Measurements from ENCODE around the gene LSM4. TPM values are rescaled to one million over a fixed set of nuclear protein-coding genes. Genes with fewer than 3 reads are reported as not detected.
A peak's percentile ranks its signal among the peaks of the same experiment; 100 is the strongest.

Gene LSM4
- total and polyA plus RNA-seq, 8 donors: 16.5 to 67.9 (median 35.3) TPM

DNA sequence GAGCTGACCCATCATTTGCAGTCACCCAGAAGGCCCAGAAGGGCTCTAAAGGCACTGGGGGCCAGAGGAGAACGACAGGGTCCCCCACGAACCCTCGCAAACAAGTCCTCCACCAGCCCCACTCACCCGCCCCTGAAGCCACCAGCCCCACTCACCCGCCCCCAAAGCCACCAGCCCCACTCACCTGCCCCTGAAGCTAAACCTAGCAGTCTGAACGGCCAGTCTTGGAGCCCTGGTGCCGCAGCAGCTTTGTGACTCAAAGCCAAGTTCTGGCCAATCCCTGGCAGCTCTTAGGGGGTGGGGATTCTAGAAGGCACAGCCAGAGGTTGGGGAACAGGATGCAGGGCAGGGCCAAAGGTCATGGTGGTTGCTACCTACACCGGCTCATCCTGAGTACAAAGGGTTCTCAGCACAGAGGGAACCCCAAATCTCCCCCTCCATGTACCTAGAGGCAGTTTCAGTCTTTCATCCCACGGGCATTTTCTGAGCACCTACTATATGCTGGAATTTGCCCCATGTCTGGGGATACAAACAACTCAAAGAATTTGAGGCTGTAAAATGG, 48.6 kb downstream of the LSM4 start, which contains the start of gene IQCN:
Gene IQCN, minus strand, starts transcription at position 234 of the 562 bp plus-strand sequence. CDS start 4,974 bp downstream, outside the sequence.
- intact Hi-C loops (cut with DNase I): no loop called here
- TF ChIP-seq, protein P1, sequence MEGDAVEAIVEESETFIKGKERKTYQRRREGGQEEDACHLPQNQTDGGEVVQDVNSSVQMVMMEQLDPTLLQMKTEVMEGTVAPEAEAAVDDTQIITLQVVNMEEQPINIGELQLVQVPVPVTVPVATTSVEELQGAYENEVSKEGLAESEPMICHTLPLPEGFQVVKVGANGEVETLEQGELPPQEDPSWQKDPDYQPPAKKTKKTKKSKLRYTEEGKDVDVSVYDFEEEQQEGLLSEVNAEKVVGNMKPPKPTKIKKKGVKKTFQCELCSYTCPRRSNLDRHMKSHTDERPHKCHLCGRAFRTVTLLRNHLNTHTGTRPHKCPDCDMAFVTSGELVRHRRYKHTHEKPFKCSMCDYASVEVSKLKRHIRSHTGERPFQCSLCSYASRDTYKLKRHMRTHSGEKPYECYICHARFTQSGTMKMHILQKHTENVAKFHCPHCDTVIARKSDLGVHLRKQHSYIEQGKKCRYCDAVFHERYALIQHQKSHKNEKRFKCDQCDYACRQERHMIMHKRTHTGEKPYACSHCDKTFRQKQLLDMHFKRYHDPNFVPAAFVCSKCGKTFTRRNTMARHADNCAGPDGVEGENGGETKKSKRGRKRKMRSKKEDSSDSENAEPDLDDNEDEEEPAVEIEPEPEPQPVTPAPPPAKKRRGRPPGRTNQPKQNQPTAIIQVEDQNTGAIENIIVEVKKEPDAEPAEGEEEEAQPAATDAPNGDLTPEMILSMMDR (IDR thresholded peaks at IDR 0.05): no peak
- Histone ChIP-seq H3K27me3 (no peaks in the 10 kb centered on the region), H3K27ac (peak within 1 kb of the TSS; percentile 42 to 80 (median 74)), H3K4me1 (peaks cover 13 to 44% (median 29%) of the 10 kb centered on the region in 3 donors), H3K36me3 (peaks cover 2 to 18% (median 2%) of the 10 kb centered on the region in 3 donors), H3K9me3 (no peaks in the 10 kb centered on the region), H3K4me3 (peak within 1 kb of the TSS in 1 of 4 donors; percentile 5)
- no peak for FAIRE-seq
- WGBS, 2 donors: 68 to 79% methylated on average over 9 of the region's 9 CpGs
- peak in 3 of 4 donors; percentile 0 to 17 (median 1) for ATAC-seq
- DNase-seq: peak in 5 of 6 donors; percentile 41 to 77 (median 65)

- Histone ChIP-seq H3K4me3 (no peak overlapping the region), H3K36me3 (peaks cover 2 to 13% (median 2%) of the 10 kb centered on the region in 3 donors), H3K4me1 (peaks cover 13 to 40% (median 26%) of the 10 kb centered on the region in 3 donors), H3K27me3 (no peaks in the 10 kb centered on the region), H3K27ac (peak overlapping the region in 1 of 4 donors; percentile 80), H3K9me3 (no peaks in the 10 kb centered on the region)
- no peak for ATAC-seq
- no peak for DNase-seq
- TF ChIP-seq, protein P1 (IDR thresholded peaks at IDR 0.05): no peak
- WGBS, 2 donors: 94% methylated on average over 13 of the region's 13 CpGs
- no peak for FAIRE-seq
- intact Hi-C loops (cut with DNase I): no loop called here
These were observed 49.2 kb downstream of the LSM4 start for GRCh38 chr19:18273561-18274218.

- TF ChIP-seq, protein P1 (IDR thresholded peaks at IDR 0.05): no peak
- ATAC-seq (no peak), FAIRE-seq (no peak), DNase-seq (no peak)
- WGBS, 2 donors: 69 to 71% methylated on average over 6 of the region's 6 CpGs
- intact Hi-C loops (cut with DNase I): no loop called here
- Histone ChIP-seq H3K4me1 (peaks cover 13 to 19% (median 19%) of the 10 kb centered on the region in 3 donors), H3K27me3 (no peaks in the 10 kb centered on the region), H3K9me3 (no peaks in the 10 kb centered on the region), H3K27ac (no peak overlapping the region), H3K4me3 (no peak overlapping the region), H3K36me3 (peaks cover 0 to 11% (median 0%) of the 10 kb centered on the region in 3 donors)
These were observed 51.4 kb downstream of the LSM4 start for GRCh38 chr19:18271433-18271841.

GRCh38 chr19:18270326-18270725, 52.5 kb downstream of the LSM4 start:
- 92 to 94% methylated on average over 9 of the region's 9 CpGs for WGBS, 2 donors

More at GRCh38 chr19:18270326-18270725, 52.5 kb downstream of the LSM4 start:
- no peak overlapping the region for H3K27ac ChIP-seq
- DNase-seq: no peak
- no peaks in the 10 kb centered on the region for H3K9me3 ChIP-seq
- intact Hi-C loops (cut with DNase I): no loop called here
- no peak overlapping the region for H3K4me3 ChIP-seq
- peaks cover 7 to 10% (median 8%) of the 10 kb centered on the region in 3 donors for H3K4me1 ChIP-seq
- H3K36me3 ChIP-seq: peaks cover 0 to 22% (median 0%) of the 10 kb centered on the region in 3 donors
- TF ChIP-seq, protein P1 (IDR thresholded peaks at IDR 0.05): no peak
- H3K27me3 ChIP-seq: no peaks in the 10 kb centered on the region
- no peak for FAIRE-seq
- ATAC-seq: no peak

All from pancreas (tissue), 10 donors.